HepG2 (cell line): ENCODE measurements around the gene MACROD2. TPM values are rescaled to one million over a fixed set of nuclear protein-coding genes. Genes with fewer than 3 reads are reported as not detected.

ENCODE experiments used
- ATAC-seq: fragments of 200-7000 bp; cut with Tn5 transposase; 3 replicates; pipeline ENCODE4 v1.9.1; 2020; ENCODE audit warnings: mild to moderate bottlenecking, moderate library complexity
- BruUV-seq: library from RNA; stranded (reverse); fragments of 400-500 nt; replicated peaks from 2 replicates; lab custom pipeline; 2021; lab: Mats Ljungman, UMichigan
- CTCF ChIA-PET: fragments of 300-600 bp; formaldehyde crosslinking; extraction: SDS; loops from one replicate; lab custom pipeline; 2021; ENCODE audit warnings: low total read pairs, inconsistent platforms, low intra/inter-chr PET ratio; lab: Yijun Ruan, JAX
- POLR2A ChIA-PET: fragments of 350-600 bp; sonication (Branson Sonifier 250); formaldehyde crosslinking; loops from one replicate; lab custom pipeline; 2020; ENCODE audit warnings: antibody characterized with exemption, inconsistent platforms; lab: Yijun Ruan, JAX
- DNase-seq: peaks from one replicate; pipeline ENCODE4 v3.0.0-alpha.2; 2015; ENCODE audit warnings: low spot score
- FAIRE-seq: peaks from 3 replicates; lab custom pipeline; 2011; peaks lifted over from hg19 to GRCh38; lab: Jason Lieb, UNC
- H2AFZ ChIP-seq: one replicate; pipeline ENCODE4 v1.6.1; 2011; ENCODE audit warnings: low read length, inconsistent platforms
- H3K27ac ChIP-seq: fragments of 300-600 bp; 3 replicates; pipeline ENCODE4 v1.8.0; 2011; ENCODE audit warnings: mixed run types, mild to moderate bottlenecking, mixed read lengths, low read length, inconsistent platforms; ENCODE audit not compliant: insufficient read depth; ENCODE audit errors: extremely low read length
- H3K27me3 ChIP-seq, 2 experiments: fragments of 200-600 bp in 1 of 2; 2 replicates in 1 of 2; 3 replicates in 1 of 2; pipeline versions ENCODE4 v1.6.0 to v1.8.0; 2011; ENCODE audit warnings: low read length in 2 of 2, mild to moderate bottlenecking in 2 of 2, moderate library complexity in 2 of 2, inconsistent platforms in 1 of 2; ENCODE audit not compliant: insufficient read depth in 2 of 2, control insufficient read depth in 1 of 2
- H3K36me3 ChIP-seq, 2 experiments: fragments of 200-600 bp in 1 of 2; replicated peaks in 1 of 2; 2 replicates in 1 of 2; 3 replicates in 1 of 2; pipeline versions ENCODE4 v1.5.1 to v1.8.0; 2011; ENCODE audit warnings: low read length in 2 of 2, inconsistent platforms in 1 of 2; ENCODE audit not compliant: insufficient read depth in 2 of 2, control insufficient read depth in 1 of 2
- H3K4me1 ChIP-seq: 2 replicates; pipeline ENCODE4 v1.5.1; 2012; ENCODE audit warnings: low read length, inconsistent platforms; ENCODE audit not compliant: insufficient read depth
- H3K4me2 ChIP-seq: 2 replicates; pipeline ENCODE4 v1.6.0; 2011; ENCODE audit warnings: low read depth, low read length, inconsistent platforms
- H3K4me3 ChIP-seq, 3 experiments: fragments of 200-600 bp in 1 of 3; sonication (generic), shearing (Covaris generic) in 1 of 3; replicated peaks in 1 of 3; 2 replicates each; pipeline ENCODE4 v1.5.1; 2011 to 2016; ENCODE audit warnings: low read length in 3 of 3, inconsistent platforms in 2 of 3, low read depth in 2 of 3, mild to moderate bottlenecking in 2 of 3, control low read depth in 1 of 3, mixed read lengths in 1 of 3; ENCODE audit not compliant: insufficient read depth in 1 of 3
- H3K79me2 ChIP-seq: one replicate; pipeline ENCODE4 v1.6.1; 2011; ENCODE audit warnings: low read length, inconsistent platforms; ENCODE audit not compliant: insufficient read depth
- H3K9ac ChIP-seq: 2 replicates; pipeline ENCODE4 v1.6.0; 2011; ENCODE audit warnings: mild to moderate bottlenecking, low read depth, low read length, inconsistent platforms; ENCODE audit not compliant: insufficient read depth
- H3K9me3 ChIP-seq: 2 replicates; pipeline ENCODE4 v1.5.1; 2012; ENCODE audit warnings: mild to moderate bottlenecking, low read length
- H4K20me1 ChIP-seq: 2 replicates; pipeline ENCODE4 v1.6.0; 2011; ENCODE audit warnings: inconsistent platforms, mild to moderate bottlenecking, low read length, moderate library complexity; ENCODE audit not compliant: insufficient read depth
- MED1 ChIP-seq: sonication (generic); formaldehyde crosslinking; IDR thresholded peaks from 2 replicates; pipeline ENCODE4 v1.4.0; 2020; ENCODE audit warnings: missing genetic modification reagents
- MEIS1 ChIP-seq: sonication (generic); formaldehyde crosslinking; IDR thresholded peaks from 2 replicates; pipeline ENCODE4 v1.9.0; 2021; ENCODE audit warnings: mild to moderate bottlenecking, missing genetic modification reagents, moderate library complexity, borderline replicate concordance
- NFKBIZ ChIP-seq: IDR thresholded peaks from 2 replicates; pipeline ENCODE4 v1.6.1; 2018; ENCODE audit warnings: missing genetic modification reagents, missing compliant biosample characterization
- REST ChIP-seq, 2 experiments: IDR thresholded peaks; 2 replicates each; pipeline ENCODE4 v1.6.1; 2011 to 2012; ENCODE audit warnings: low read length in 2 of 2, borderline replicate concordance in 1 of 2, low read depth in 1 of 2, mild to moderate bottlenecking in 1 of 2, moderate library complexity in 1 of 2
- RFX1 ChIP-seq: fragments of 450-650 bp; IDR thresholded peaks from 2 replicates; pipeline ENCODE4 v1.6.1; 2017
- TBL1XR1 ChIP-seq: fragments of 150-350 bp; IDR thresholded peaks from 2 replicates; pipeline ENCODE4 v1.6.1; 2014; ENCODE audit warnings: borderline replicate concordance, low read length; ENCODE audit not compliant: partially characterized antibody
- ZBTB33 ChIP-seq: sonication (generic); formaldehyde crosslinking; IDR thresholded peaks from 2 replicates; pipeline ENCODE4 v1.4.0; 2020; ENCODE audit warnings: missing genetic modification reagents
- ZBTB37 ChIP-seq: sonication (generic); formaldehyde crosslinking; IDR thresholded peaks from 2 replicates; pipeline ENCODE4 v1.4.0; 2020; ENCODE audit warnings: mild to moderate bottlenecking, missing genetic modification reagents
- ZNF138 ChIP-seq: sonication (generic); formaldehyde crosslinking; IDR thresholded peaks from 2 replicates; pipeline ENCODE4 v1.5.0; 2020; ENCODE audit warnings: mild to moderate bottlenecking, low read depth, missing genetic modification reagents
- ZNF274 ChIP-seq: sonication (generic); formaldehyde crosslinking; IDR thresholded peaks from 2 replicates; pipeline ENCODE4 v1.5.1; 2020; ENCODE audit warnings: mild to moderate bottlenecking, missing genetic modification reagents
- ZNF382 ChIP-seq: sonication (generic); formaldehyde crosslinking; IDR thresholded peaks from 2 replicates; pipeline ENCODE4 v1.5.0; 2020; ENCODE audit warnings: missing genetic modification reagents, mild to moderate bottlenecking, borderline replicate concordance
- ZNF562 ChIP-seq: sonication (generic); formaldehyde crosslinking; IDR thresholded peaks from 2 replicates; pipeline ENCODE4 v1.8.0; 2022; ENCODE audit warnings: missing genetic modification reagents, borderline replicate concordance
- ZNF580 ChIP-seq: IDR thresholded peaks from 2 replicates; pipeline ENCODE4 v1.6.1; 2016; ENCODE audit warnings: low read depth, borderline replicate concordance
- ZNF703 ChIP-seq: sonication (generic); formaldehyde crosslinking; IDR thresholded peaks from 2 replicates; pipeline ENCODE4 v1.5.1; 2020; ENCODE audit warnings: missing genetic modification reagents, mild to moderate bottlenecking, moderate library complexity, borderline replicate concordance
- ZNF790 ChIP-seq: sonication (generic); formaldehyde crosslinking; IDR thresholded peaks from 2 replicates; pipeline ENCODE4 v1.8.0; 2022; ENCODE audit warnings: missing genetic modification reagents, mild to moderate bottlenecking, borderline replicate concordance
- ZNF83 ChIP-seq: sonication (generic); formaldehyde crosslinking; IDR thresholded peaks from 2 replicates; pipeline ENCODE4 v1.4.0; 2020; ENCODE audit warnings: missing genetic modification reagents, mild to moderate bottlenecking, borderline replicate concordance
- WGBS: methylation state at CpG from one replicate; pipeline ENCODE4 v1.1.6; 2017; ENCODE audit warnings: low lambda C conversion rate; 5-methylcytosine and 5-hydroxymethylcytosine counted together
- in situ Hi-C: cut with HindIII; loops from 2 replicates; pipeline ENCODE4 v1.10.0; 2017; ENCODE audit warnings: low pct_unique_long_range_greater_than_20kb; ENCODE audit not compliant: extremely low pct_ligation_motif_present
- intact Hi-C: fragments of 100-400 bp; cut with micrococcal nuclease; formaldehyde crosslinking; loops from one replicate; pipeline ENCODE4 v1.10.0; 2022; ENCODE audit not compliant: unreplicated experiment
- polyA plus RNA-seq, 8 experiments: library from polyadenylated mRNA; depleted of rRNA in 3 of 8; stranded (reverse) in 7 of 8; unstranded in 1 of 8; fragments of >200 nt; fragmentation: Illumina TruSeq in 4 of 8; extraction: Trizol in 4 of 8; gene quantifications; 2 replicates each; pipeline versions ENCODE4 v1.2.1 to v1.2.3, GENCODE V29; 2011 to 2016; ENCODE audit warnings: low read depth in 4 of 8, missing spikeins in 1 of 8, mixed read lengths in 1 of 8; ENCODE audit not compliant: insufficient read depth in 1 of 8
- total RNA-seq, 5 experiments: library from RNA; depleted of rRNA; stranded (reverse); fragments of >200 nt; fragmentation: Illumina TruSeq; extraction: Trizol; gene quantifications; 2 replicates each; pipeline ENCODE4 v1.2.3, GENCODE V29; 2016; ENCODE audit warnings: low read depth in 1 of 5

Gene MACROD2
- total and polyA plus RNA-seq, 2 of the 13 experiments (the other 11 are each of a cell fraction or from before 2014, with no cell fraction given) = 0.13 to 0.51 TPM

- Histone ChIP-seq H3K79me2 (no peaks in the 10 kb centered on the region), H3K4me2 (no peak overlapping the region), H3K27me3 (no peaks in the 10 kb centered on the region), H3K4me3 (no peak overlapping the region), H3K9ac (no peak overlapping the region), H2AFZ (no peak overlapping the region), H3K9me3 (no peaks in the 10 kb centered on the region; the same call in 1 of the 2 replicates), H3K4me1 (peaks cover 14% of the 10 kb centered on the region), H4K20me1 (no peaks in the 10 kb centered on the region), H3K36me3 (no peaks in the 10 kb centered on the region), H3K27ac (no peak overlapping the region)
- POLR2A ChIA-PET = interaction anchor here (1.0 kb wide), 1 partner anchor 377 kb away, joined by 3 read pairs; no protein-coding TSS in a partner anchor
- DNase-seq (peak; percentile 73), ATAC-seq (peak; percentile 100), FAIRE-seq (peak; percentile 86)
- intact Hi-C loops = loop anchor here (2.0 kb wide), 1 partner anchor 273 kb away; the partner anchor contains the start of gene FLRT3
- 12% methylated on average over 4 of the region's 4 CpGs for WGBS
- no TSS peak for BruUV-seq
- CTCF ChIA-PET = no interaction called here
- in situ Hi-C loops = no loop called here
- TF ChIP-seq TBL1XR1 (no peak), MED1 (peak; percentile 51; the same call in 1 of the 2 replicates), ZBTB37 (CRISPR knock-in tag) (no peak), ZNF580 (no peak), RFX1 (no peak), NFKBIZ (CRISPR knock-in tag) (no peak), REST (IDR thresholded peaks at IDR 0.05; ENCODE audit: borderline replicate concordance in 1 of 2, low read depth in 1 of 2, low read length in 2 of 2) (no peak), ZNF790 (CRISPR knock-in tag) (no peak), ZNF703 (CRISPR knock-in tag) (no peak), ZNF274 (CRISPR knock-in tag) (no peak), MEIS1 (CRISPR knock-in tag) (no peak), ZNF382 (CRISPR knock-in tag) (no peak), ZNF562 (CRISPR knock-in tag) (no peak), ZNF83 (CRISPR knock-in tag) (no peak), ZBTB33 (CRISPR knock-in tag) (no peak), ZNF138 (CRISPR knock-in tag) (no peak)
These were observed 614.3 kb downstream of the MACROD2 start for GRCh38 chr20:14609328-14610221.
